NB4 (cell line): ENCODE results near the gene CORO1C.

Experiments
- DNase-seq: peaks from one replicate; pipeline ENCODE4 v3.0.0; 2010; ENCODE audit warnings: low read depth
- H3K4me3 ChIP-seq: one replicate; pipeline ENCODE4 v1.5.1; 2011; ENCODE audit warnings: mild to moderate bottlenecking, low read depth, low read length, moderate library complexity
- MYC ChIP-seq: IDR thresholded peaks from 2 replicates; pipeline ENCODE4 v1.6.1; 2011; ENCODE audit warnings: low read depth, low read length
- POLR2A ChIP-seq: IDR thresholded peaks from 2 replicates; pipeline ENCODE4 v1.6.1; 2011; ENCODE audit warnings: mild to moderate bottlenecking; ENCODE audit not compliant: insufficient read length; ENCODE audit errors: extremely low read depth
- TF ChIP-seq, protein P1 (sequence below): IDR thresholded peaks from 2 replicates; pipeline ENCODE4 v1.6.1; 2011; ENCODE audit warnings: low read depth, low read length
- TF ChIP-seq, protein P2 (sequence below): IDR thresholded peaks from one replicate; pipeline ENCODE4 v1.5.1; 2012; ENCODE audit warnings: low read depth, low read length

Gene CORO1C

DNA sequence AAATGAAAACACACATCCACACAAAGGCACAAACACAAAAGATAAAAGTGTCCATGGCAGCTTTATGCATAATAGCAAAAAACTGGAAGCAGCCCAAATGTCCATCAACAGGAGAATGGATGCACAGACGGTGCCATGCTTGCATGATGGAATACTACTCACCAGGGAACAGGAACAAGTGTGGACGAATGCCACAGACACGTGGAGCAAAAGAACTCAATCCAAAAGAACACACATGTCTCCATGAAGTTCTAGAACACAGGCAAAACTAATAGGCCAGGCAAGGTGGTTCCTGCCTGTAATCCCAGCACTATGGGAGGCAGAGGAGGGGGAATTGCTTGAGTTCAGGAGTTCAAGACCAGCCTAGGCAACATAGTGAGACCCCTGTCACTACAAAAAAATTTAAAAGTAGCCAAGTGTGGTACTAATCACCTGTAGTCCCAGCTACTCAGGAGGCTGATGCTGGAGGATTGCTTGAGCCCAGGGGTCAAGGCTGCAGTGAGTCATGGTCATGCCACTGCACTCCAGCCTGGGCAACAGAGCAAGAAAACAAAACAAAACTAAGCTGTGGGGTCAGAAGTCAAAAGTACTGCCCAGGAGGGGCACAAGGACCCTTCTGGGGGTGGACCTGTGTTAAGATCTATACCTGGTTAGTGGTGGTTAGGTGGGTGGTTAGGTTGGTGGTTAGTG lies 126.2 kb downstream of the CORO1C start:
- DNase-seq: no peak
- no peak for TF ChIP-seq POLR2A
- TF ChIP-seq, protein P1, sequence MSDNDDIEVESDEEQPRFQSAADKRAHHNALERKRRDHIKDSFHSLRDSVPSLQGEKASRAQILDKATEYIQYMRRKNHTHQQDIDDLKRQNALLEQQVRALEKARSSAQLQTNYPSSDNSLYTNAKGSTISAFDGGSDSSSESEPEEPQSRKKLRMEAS: no peak
- TF ChIP-seq MYC: no peak
- TF ChIP-seq, protein P2, sequence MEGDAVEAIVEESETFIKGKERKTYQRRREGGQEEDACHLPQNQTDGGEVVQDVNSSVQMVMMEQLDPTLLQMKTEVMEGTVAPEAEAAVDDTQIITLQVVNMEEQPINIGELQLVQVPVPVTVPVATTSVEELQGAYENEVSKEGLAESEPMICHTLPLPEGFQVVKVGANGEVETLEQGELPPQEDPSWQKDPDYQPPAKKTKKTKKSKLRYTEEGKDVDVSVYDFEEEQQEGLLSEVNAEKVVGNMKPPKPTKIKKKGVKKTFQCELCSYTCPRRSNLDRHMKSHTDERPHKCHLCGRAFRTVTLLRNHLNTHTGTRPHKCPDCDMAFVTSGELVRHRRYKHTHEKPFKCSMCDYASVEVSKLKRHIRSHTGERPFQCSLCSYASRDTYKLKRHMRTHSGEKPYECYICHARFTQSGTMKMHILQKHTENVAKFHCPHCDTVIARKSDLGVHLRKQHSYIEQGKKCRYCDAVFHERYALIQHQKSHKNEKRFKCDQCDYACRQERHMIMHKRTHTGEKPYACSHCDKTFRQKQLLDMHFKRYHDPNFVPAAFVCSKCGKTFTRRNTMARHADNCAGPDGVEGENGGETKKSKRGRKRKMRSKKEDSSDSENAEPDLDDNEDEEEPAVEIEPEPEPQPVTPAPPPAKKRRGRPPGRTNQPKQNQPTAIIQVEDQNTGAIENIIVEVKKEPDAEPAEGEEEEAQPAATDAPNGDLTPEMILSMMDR: no peak
- no peak overlapping the region for H3K4me3 ChIP-seq

DNA sequence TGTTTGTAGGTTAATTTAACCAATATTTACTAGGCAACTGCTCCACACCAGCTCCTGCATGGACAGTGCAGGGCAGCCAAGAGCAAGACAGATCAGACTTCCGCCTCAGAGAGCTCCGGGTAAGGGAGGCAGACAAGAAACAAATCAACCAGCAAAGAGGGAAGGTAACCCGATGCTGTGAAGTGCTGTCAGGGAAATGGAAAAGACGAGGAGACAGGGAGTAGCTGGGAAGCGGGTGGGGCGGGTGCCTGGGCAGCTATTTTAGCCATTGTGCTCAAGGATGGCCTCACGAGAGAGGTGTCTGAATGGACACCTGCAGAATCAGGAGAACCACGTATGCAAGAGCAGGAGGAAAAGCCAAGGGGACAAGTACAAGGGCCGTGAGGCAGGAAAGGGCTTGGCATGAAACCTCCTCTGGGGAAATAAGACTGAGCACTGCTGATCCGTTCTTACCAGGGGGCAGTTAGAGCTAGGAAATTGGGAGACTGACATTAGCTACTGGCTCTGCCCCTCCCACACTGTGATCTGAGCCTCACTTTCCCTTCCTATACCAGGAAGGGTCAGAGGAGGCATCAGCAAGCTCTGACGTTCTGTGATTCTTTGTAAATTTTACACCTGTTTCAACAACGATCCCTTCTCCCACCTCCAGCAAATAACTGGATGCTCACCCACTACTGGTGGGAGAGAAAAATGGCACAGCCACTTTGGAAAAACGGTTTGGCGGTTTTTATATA lies 126.9 kb downstream of the CORO1C start:
- no peak overlapping the region for H3K4me3 ChIP-seq
- no peak for TF ChIP-seq MYC
- TF ChIP-seq, protein P2: no peak
- TF ChIP-seq POLR2A: no peak
- TF ChIP-seq, protein P1: no peak
- DNase-seq: no peak

DNA sequence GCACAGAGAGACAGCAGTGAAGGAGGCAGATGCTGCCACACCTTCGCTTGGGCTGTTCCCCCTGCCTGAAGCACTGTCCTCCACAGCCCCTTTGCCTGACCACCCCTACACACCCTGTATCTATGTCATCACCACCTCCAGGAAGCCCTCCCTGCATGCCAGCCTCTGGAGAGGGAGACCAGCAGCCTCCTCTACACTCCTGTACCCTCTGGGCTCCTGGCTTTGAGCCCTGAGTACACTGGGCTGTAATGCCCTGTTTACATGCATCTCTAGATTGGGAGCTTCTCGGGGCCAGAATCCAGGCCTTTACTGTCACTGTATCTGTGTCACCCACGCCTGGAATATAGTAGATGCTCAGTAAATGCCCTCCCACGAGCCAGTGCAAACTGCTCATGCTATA lies 127.6 kb downstream of the CORO1C start:
- no peak for DNase-seq
- TF ChIP-seq MYC (no peak), POLR2A (no peak)
- TF ChIP-seq, protein P2: no peak
- TF ChIP-seq, protein P1: no peak
- H3K4me3 ChIP-seq: no peak overlapping the region

DNA sequence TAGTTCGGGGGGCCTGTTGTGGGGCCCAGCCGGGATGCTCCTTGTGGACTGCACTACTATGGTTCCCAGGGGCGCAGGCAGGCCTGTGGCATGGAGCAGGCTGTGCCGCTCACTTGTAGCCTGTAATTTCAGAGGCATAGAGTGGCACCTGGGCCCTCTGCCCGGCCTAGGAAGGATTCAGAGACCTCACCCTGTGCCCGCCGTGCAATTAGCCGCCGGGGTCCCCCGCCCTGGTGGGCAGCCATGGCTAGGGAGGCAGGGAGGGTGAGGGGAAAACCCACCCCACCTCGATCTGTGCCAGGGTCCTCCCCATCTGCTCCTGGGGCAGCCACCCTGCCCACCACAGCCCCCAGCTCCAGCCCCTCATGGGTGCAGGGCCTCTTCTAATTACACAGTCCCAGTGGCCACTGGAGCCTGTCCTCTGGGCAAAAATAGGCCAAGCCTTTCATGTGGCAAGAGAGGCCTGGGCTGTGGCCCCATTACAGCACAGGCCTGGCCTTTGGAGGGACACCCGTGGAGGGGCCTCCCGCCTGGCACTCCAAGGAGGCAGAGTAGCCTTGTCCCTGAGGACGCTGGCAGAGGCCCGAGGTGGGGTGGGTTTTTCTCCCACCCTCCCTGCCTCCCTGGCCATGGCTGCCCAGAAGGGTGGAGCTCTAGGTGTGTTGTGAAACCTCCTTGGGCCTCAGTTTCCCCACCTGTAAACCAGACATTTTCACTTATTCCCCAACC lies 128.2 kb downstream of the CORO1C start:
- no peak overlapping the region for H3K4me3 ChIP-seq

DNA sequence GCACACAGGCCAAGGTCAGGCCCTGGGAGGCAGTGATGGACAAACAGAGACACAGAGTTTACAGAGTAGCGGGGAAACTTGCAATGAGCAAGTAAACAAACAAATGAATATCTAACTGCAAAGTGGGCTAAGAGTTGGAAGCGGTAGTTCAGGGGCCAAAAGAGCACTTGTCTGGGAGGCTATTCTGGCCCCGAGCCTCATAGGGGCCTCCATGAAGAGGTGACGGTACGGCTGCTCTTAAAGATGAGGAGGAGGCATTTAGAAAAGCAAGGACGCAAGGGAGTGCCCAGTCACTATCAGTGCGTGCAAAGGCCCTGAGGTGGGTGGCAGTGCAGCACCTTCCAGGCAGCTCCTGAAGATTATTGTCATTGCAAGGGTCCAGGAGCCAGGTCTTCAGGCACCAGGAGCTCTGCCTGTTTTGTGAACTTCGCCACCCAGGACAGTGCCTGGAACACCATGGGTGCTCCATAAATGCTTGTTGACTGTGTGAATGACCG lies 129.1 kb downstream of the CORO1C start:
- no peak for TF ChIP-seq MYC
- TF ChIP-seq, protein P2: no peak
- TF ChIP-seq, protein P1: no peak
- TF ChIP-seq POLR2A: no peak
- no peak for DNase-seq
- no peak overlapping the region for H3K4me3 ChIP-seq

More for the DNA sequence above, 128.2 kb downstream of the CORO1C start:
- TF ChIP-seq, protein P2: no peak
- TF ChIP-seq POLR2A (no peak), MYC (no peak)
- TF ChIP-seq, protein P1: no peak
- no peak for DNase-seq
